Kidney epithelial cell (primary cell): Measurements from ENCODE around the gene TIMP3. TPM values are rescaled to one million over a fixed set of nuclear protein-coding genes. Genes with fewer than 3 reads are reported as not detected.

Source experiments
- DNase-seq: peaks from one replicate; pipeline ENCODE4 v3.0.0-alpha.2; 2010; ENCODE audit warnings: low read depth
- H3K27me3 ChIP-seq: 2 replicates; pipeline ENCODE4 v1.6.0; 2011; ENCODE audit warnings: low read length; ENCODE audit not compliant: control insufficient read depth, insufficient read depth
- H3K36me3 ChIP-seq: 2 replicates; pipeline ENCODE4 v1.5.1; 2011; ENCODE audit warnings: low read length; ENCODE audit not compliant: control insufficient read depth, insufficient read depth
- H3K4me3 ChIP-seq: 2 replicates; pipeline ENCODE4 v1.5.1; 2011; ENCODE audit warnings: low read depth, mild to moderate bottlenecking, control low read depth, low read length
- CTCF ChIP-seq: IDR thresholded peaks from 2 replicates; pipeline ENCODE4 v1.5.1; 2011; ENCODE audit warnings: mild to moderate bottlenecking, moderate library complexity, low read length, control low read depth, inconsistent platforms; ENCODE audit not compliant: insufficient read depth, poor library complexity, severe bottlenecking
- total RNA-seq: library from RNA; depleted of rRNA; stranded (reverse); fragments of >200 nt; gene quantifications from 2 replicates; pipeline ENCODE4 v1.2.3, GENCODE V29; 2015

Gene TIMP3
- total RNA-seq, 1 donor from 2014 or later: 45.6 TPM

DNA sequence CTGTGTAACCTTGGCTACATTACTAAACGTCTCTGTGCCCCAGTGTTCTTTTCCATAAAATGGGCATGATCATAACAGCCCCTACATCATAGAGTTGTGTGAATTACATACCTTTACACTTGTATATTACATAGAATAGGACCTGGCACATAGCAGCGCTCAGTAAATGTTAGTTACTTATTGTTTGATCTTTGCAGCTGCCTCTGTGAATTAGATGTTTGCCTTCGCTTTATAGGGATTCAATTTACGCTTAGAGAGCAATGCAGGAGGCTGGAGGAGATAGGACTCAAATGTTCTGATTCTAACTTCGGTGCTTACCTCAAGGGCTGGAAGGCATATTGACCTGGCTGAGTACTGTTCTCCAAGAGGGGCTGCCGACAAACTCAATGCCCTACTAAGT lies 10.4 kb upstream of the TIMP3 start:
- Histone ChIP-seq H3K27me3 (no peaks in the 10 kb centered on the region), H3K36me3 (no peaks in the 10 kb centered on the region), H3K4me3 (no peak overlapping the region)
- DNase-seq: no peak
- TF ChIP-seq CTCF: no peak

GRCh38 chr22:32791485-32791884 lies 10.0 kb upstream of the TIMP3 start:
- Histone ChIP-seq H3K36me3 (no peaks in the 10 kb centered on the region), H3K4me3 (no peak overlapping the region), H3K27me3 (no peaks in the 10 kb centered on the region)
- TF ChIP-seq CTCF: no peak
- DNase-seq: no peak

GRCh38 chr22:32793589-32793988 lies 7.9 kb upstream of the TIMP3 start:
- H3K36me3 ChIP-seq: no peaks in the 10 kb centered on the region
- peaks cover 4% of the 10 kb centered on the region for H3K27me3 ChIP-seq
- H3K4me3 ChIP-seq: no peak overlapping the region
- no peak for TF ChIP-seq CTCF
- no peak for DNase-seq

- no peaks in the 10 kb centered on the region for H3K36me3 ChIP-seq
- H3K4me3 ChIP-seq: no peak overlapping the region
- no peak for DNase-seq
- TF ChIP-seq CTCF: no peak
- peaks cover 4% of the 10 kb centered on the region for H3K27me3 ChIP-seq
These were observed 6.9 kb upstream of the TIMP3 start for GRCh38 chr22:32794449-32795213.

GRCh38 chr22:32795214-32795596 lies 6.3 kb upstream of the TIMP3 start:
- no peaks in the 10 kb centered on the region for H3K36me3 ChIP-seq
- DNase-seq: no peak
- no peak for TF ChIP-seq CTCF
- no peak overlapping the region for H3K4me3 ChIP-seq
- H3K27me3 ChIP-seq: peaks cover 4% of the 10 kb centered on the region
